GM10248 (cell line): ENCODE measurements around the gene AKNA.

Experiments used
- CTCF ChIA-PET: fragments of 300-600 bp; sonication (Branson Sonifier 250); formaldehyde crosslinking; extraction: SDS; loops from one replicate; lab custom pipeline; 2021; ENCODE audit warnings: antibody characterized with exemption; lab: Yijun Ruan, JAX
- POLR2A ChIA-PET: fragments of 350-650 bp; sonication (Branson Sonifier 250); formaldehyde crosslinking; extraction: SDS; loops from one replicate; lab custom pipeline; 2020; ENCODE audit warnings: antibody characterized with exemption; lab: Yijun Ruan, JAX
- DNase-seq: peaks from one replicate; pipeline ENCODE4 v3.0.0; 2012; ENCODE audit errors: extremely low spot score
- TF ChIP-seq, protein P1 (sequence below): IDR thresholded peaks from 2 replicates; pipeline ENCODE4 v1.5.1; 2012; ENCODE audit warnings: mild to moderate bottlenecking, low read depth; ENCODE audit errors: extremely low read depth, missing control alignments, control extremely low read depth

Gene AKNA

DNA sequence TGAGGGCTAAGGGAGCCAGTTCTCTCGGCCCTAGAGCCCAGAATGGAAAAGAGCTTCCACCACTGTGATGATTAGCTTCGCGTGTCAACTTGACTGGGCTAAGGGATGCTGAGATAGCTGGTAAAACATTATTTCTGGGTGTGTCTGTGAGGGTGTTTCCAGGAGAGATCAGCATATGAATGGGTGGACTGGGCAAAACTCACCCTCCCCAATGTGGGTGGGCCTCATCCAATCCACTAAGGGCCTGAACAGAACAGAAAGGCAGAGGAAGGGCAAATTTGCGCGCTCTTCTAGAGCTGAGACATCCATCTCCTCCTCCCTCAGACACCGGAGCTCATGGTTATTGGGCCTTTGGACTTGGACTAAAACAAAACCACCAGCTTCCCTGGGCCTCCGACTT is 20.9 kb upstream of the AKNA start:
- DNase-seq = no peak
- ChIA-PET POLR2A (interaction anchor here (0.9 kb wide), 1 partner anchor 13 kb away, joined by 6 read pairs; no protein-coding TSS in a partner anchor), CTCF (interaction anchor here (0.7 to 9.8 kb wide), 8 partner anchors 9 to 272 kb away, joined by 3 to 173 read pairs (median 4); no protein-coding TSS in a partner anchor)
- TF ChIP-seq, protein P1, sequence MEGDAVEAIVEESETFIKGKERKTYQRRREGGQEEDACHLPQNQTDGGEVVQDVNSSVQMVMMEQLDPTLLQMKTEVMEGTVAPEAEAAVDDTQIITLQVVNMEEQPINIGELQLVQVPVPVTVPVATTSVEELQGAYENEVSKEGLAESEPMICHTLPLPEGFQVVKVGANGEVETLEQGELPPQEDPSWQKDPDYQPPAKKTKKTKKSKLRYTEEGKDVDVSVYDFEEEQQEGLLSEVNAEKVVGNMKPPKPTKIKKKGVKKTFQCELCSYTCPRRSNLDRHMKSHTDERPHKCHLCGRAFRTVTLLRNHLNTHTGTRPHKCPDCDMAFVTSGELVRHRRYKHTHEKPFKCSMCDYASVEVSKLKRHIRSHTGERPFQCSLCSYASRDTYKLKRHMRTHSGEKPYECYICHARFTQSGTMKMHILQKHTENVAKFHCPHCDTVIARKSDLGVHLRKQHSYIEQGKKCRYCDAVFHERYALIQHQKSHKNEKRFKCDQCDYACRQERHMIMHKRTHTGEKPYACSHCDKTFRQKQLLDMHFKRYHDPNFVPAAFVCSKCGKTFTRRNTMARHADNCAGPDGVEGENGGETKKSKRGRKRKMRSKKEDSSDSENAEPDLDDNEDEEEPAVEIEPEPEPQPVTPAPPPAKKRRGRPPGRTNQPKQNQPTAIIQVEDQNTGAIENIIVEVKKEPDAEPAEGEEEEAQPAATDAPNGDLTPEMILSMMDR = no peak

DNA sequence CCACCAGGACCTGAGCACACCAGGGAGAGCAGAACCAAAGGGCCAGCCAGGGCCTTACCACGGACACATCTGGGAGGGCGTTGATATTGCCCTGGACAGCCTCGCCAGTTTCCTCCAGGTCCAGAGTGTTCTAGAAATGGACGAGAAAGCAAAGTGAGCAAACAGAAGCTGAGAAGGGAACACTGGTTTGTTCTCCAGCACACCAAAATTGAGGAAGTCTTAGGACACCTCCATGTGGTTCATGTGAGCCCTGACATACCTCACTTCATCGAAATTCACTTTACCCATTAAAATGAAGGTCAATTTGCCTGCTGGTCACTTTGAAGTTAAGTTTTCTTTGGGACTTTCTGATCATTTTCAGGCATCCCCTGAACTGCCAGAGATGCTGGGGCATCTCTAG is 20.1 kb upstream of the AKNA start:
- CTCF ChIA-PET = interaction anchor here (0.7 to 9.8 kb wide), 9 partner anchors 8 to 603 kb away, joined by 3 to 173 read pairs (median 9); no protein-coding TSS in a partner anchor
- POLR2A ChIA-PET = no interaction called here
- TF ChIP-seq, protein P1 = no peak
- no peak for DNase-seq

GRCh38 chr9:114406441-114406840 is 18.7 kb upstream of the AKNA start:
- ChIA-PET CTCF (interaction anchor here (0.8 to 9.8 kb wide), 36 partner anchors 9 to 828 kb away, joined by 3 to 173 read pairs (median 6); partner anchors contain the start of genes AKNA, ATP6V1G1 and TEX53), POLR2A (interaction anchor here (1.2 kb wide), 1 partner anchor 247 kb away, joined by 3 read pairs; no protein-coding TSS in a partner anchor)
- TF ChIP-seq, protein P1 = no peak
- DNase-seq = no peak

GRCh38 chr9:114405294-114406034 is 17.7 kb upstream of the AKNA start:
- DNase-seq = peak; percentile 88
- ChIA-PET POLR2A (interaction anchor here (0.6 to 1.2 kb wide), 2 partner anchors 194 to 248 kb away, joined by 3 to 6 read pairs; no protein-coding TSS in a partner anchor), CTCF (interaction anchor here (0.6 to 9.8 kb wide), 64 partner anchors 10 to 829 kb away, joined by 3 to 173 read pairs (median 4); partner anchors contain the start of genes AKNA, ATP6V1G1 and TEX53)
- TF ChIP-seq, protein P1 = peak; percentile 82

DNA sequence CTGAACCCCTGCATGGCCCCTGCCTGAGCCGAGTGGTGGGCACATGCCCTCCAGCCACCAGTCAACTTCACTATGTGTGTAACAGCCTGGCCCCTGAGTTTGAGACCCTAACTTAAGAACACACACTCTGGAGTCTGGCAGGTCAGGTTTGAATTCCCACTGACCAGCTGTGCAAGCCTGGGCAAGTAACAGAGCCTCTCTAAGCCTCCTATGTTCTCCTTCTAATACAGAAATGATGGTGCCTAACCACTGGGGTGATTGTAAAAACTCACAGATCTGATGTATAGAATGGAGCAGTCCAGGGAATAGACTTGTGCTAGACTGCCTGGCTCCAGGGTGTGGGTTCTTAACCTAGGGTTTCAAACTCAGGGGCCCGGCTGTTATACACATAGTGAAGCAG is 16.7 kb upstream of the AKNA start:
- ChIA-PET POLR2A (no interaction called here), CTCF (interaction anchor here (1.2 to 9.8 kb wide), 14 partner anchors 10 to 610 kb away, joined by 3 to 173 read pairs (median 26); partner anchors contain the start of gene AKNA)
- no peak for DNase-seq
- TF ChIP-seq, protein P1 = no peak

GRCh38 chr9:114403153-114403756 is 15.5 kb upstream of the AKNA start:
- CTCF ChIA-PET = interaction anchor here (0.8 to 9.8 kb wide), 13 partner anchors 10 to 611 kb away, joined by 3 to 173 read pairs (median 4); partner anchors contain the start of genes AKNA and ATP6V1G1
- POLR2A ChIA-PET = no interaction called here
- TF ChIP-seq, protein P1 = no peak
- DNase-seq = no peak
